ENCODE results near the gene EPHA5. TPM values are rescaled to one million over a fixed set of nuclear protein-coding genes. Genes with fewer than 3 reads are reported as not detected.

Gene EPHA5
- total RNA-seq, 1 experiment from 2014 or later: 1.9 TPM

DNA sequence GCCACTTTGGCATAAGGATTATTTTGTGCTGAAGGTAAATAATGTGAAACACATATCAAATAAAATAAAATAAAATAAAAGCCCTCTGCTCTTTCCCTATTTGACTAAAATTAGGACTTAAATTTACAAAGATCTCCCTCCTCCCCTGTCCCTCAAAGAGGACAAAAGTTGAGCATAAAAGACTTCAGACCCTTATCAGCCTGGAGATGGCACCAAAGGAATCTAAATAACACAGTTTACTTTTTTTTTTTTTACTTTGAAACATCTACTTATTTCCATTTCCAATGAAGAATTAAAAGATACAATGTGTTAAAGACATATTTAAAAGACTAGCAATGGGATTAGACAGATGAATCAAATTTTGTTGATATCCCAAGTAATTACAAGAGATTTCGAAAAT lies 89.7 kb downstream of the EPHA5 start:
- no TSS peak for BruUV-seq (replicated peaks)
- TF ChIP-seq, protein P1, sequence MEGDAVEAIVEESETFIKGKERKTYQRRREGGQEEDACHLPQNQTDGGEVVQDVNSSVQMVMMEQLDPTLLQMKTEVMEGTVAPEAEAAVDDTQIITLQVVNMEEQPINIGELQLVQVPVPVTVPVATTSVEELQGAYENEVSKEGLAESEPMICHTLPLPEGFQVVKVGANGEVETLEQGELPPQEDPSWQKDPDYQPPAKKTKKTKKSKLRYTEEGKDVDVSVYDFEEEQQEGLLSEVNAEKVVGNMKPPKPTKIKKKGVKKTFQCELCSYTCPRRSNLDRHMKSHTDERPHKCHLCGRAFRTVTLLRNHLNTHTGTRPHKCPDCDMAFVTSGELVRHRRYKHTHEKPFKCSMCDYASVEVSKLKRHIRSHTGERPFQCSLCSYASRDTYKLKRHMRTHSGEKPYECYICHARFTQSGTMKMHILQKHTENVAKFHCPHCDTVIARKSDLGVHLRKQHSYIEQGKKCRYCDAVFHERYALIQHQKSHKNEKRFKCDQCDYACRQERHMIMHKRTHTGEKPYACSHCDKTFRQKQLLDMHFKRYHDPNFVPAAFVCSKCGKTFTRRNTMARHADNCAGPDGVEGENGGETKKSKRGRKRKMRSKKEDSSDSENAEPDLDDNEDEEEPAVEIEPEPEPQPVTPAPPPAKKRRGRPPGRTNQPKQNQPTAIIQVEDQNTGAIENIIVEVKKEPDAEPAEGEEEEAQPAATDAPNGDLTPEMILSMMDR (IDR thresholded peaks at IDR 0.05): no peak
- TF ChIP-seq SIN3A (IDR thresholded peaks at IDR 0.05; ENCODE audit: borderline replicate concordance, insufficient read depth, low read depth, low read length): no peak
- TF ChIP-seq TCF7L2 (IDR thresholded peaks at IDR 0.05; ENCODE audit: low read depth, low read length): no peak
- no peak for TF ChIP-seq POLR2AphosphoS5 (IDR thresholded peaks at IDR 0.05; ENCODE audit: low read depth, low read length)
- TF ChIP-seq, protein P2, sequence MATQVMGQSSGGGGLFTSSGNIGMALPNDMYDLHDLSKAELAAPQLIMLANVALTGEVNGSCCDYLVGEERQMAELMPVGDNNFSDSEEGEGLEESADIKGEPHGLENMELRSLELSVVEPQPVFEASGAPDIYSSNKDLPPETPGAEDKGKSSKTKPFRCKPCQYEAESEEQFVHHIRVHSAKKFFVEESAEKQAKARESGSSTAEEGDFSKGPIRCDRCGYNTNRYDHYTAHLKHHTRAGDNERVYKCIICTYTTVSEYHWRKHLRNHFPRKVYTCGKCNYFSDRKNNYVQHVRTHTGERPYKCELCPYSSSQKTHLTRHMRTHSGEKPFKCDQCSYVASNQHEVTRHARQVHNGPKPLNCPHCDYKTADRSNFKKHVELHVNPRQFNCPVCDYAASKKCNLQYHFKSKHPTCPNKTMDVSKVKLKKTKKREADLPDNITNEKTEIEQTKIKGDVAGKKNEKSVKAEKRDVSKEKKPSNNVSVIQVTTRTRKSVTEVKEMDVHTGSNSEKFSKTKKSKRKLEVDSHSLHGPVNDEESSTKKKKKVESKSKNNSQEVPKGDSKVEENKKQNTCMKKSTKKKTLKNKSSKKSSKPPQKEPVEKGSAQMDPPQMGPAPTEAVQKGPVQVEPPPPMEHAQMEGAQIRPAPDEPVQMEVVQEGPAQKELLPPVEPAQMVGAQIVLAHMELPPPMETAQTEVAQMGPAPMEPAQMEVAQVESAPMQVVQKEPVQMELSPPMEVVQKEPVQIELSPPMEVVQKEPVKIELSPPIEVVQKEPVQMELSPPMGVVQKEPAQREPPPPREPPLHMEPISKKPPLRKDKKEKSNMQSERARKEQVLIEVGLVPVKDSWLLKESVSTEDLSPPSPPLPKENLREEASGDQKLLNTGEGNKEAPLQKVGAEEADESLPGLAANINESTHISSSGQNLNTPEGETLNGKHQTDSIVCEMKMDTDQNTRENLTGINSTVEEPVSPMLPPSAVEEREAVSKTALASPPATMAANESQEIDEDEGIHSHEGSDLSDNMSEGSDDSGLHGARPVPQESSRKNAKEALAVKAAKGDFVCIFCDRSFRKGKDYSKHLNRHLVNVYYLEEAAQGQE (IDR thresholded peaks at IDR 0.05; ENCODE audit: insufficient read depth in 1 of 2, low read depth in 2 of 2, low read length in 1 of 2): no peak

DNA sequence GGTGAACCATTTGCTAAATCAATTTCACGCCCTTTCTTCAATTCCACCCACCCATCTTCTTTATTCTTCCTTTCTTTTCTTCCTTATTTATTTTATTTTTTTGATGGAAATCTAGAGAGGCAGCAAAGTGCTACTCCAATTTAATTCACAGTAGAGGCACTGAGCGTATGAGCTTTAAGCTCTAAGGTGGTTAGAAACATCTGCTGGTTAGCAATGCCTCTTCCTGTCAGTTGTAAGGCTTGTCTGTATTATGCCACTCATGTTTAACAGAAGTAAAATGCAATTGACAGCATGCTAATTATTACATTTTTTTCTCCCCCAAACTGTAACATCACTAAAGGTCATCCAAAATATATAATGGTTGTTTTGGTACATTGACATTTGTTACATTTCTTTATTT lies 103.8 kb downstream of the EPHA5 start:
- Histone ChIP-seq H3K36me3 (ENCODE audit: control insufficient read depth, insufficient read depth, low read length) (no peaks in the 10 kb centered on the region), H3K4me1 (ENCODE audit: control insufficient read depth, insufficient read depth, low read length) (no peaks in the 10 kb centered on the region), H3K27me3 (ENCODE audit: control insufficient read depth, insufficient read depth, low read length) (no peaks in the 10 kb centered on the region), H3K27ac (ENCODE audit: low read length) (no peak overlapping the region), H3K9me3 (ENCODE audit: control insufficient read depth, insufficient read depth, low read depth, low read length) (no peaks in the 10 kb centered on the region), H3K4me3 (ENCODE audit: low read depth in 2 of 2, low read length in 2 of 2) (no peak overlapping the region)
- TF ChIP-seq TCF7L2 (IDR thresholded peaks at IDR 0.05; ENCODE audit: low read depth, low read length): no peak
- DNase-seq (ENCODE audit: low read depth, low spot score) (no peak), ATAC-seq (no peak)
- in situ Hi-C loops (cut with HindIII; ENCODE audit: low pct_unique_long_range_greater_than_20kb, low sequenced_read_pairs): no loop called here
- no TSS peak for BruUV-seq (replicated peaks)
- ChIA-PET CTCF (interaction anchor here (0.6 kb wide), 1 partner anchor 29 kb away, joined by 4 read pairs; no protein-coding TSS in a partner anchor), POLR2A (no interaction called here)
- intact Hi-C loops (cut with micrococcal nuclease; ENCODE audit: unreplicated experiment): no loop called here

More for the DNA sequence above, 89.7 kb downstream of the EPHA5 start:
- no peaks in the 10 kb centered on the region for H3K27me3 ChIP-seq (ENCODE audit: control insufficient read depth, insufficient read depth, low read length)
- ChIA-PET CTCF (no interaction called here), POLR2A (no interaction called here)
- no peaks in the 10 kb centered on the region for H3K9me3 ChIP-seq (ENCODE audit: control insufficient read depth, insufficient read depth, low read depth, low read length)
- no peak overlapping the region for H3K4me3 ChIP-seq (ENCODE audit: low read depth in 2 of 2, low read length in 2 of 2)
- H3K4me1 ChIP-seq (ENCODE audit: control insufficient read depth, insufficient read depth, low read length): no peaks in the 10 kb centered on the region
- in situ Hi-C loops (cut with HindIII; ENCODE audit: low pct_unique_long_range_greater_than_20kb, low sequenced_read_pairs) (no loop called here), intact Hi-C loops (cut with micrococcal nuclease; ENCODE audit: unreplicated experiment) (no loop called here)
- DNase-seq (ENCODE audit: low read depth, low spot score) (no peak), ATAC-seq (no peak)
- no peak overlapping the region for H3K27ac ChIP-seq (ENCODE audit: low read length)
- no peaks in the 10 kb centered on the region for H3K36me3 ChIP-seq (ENCODE audit: control insufficient read depth, insufficient read depth, low read length)

DNA sequence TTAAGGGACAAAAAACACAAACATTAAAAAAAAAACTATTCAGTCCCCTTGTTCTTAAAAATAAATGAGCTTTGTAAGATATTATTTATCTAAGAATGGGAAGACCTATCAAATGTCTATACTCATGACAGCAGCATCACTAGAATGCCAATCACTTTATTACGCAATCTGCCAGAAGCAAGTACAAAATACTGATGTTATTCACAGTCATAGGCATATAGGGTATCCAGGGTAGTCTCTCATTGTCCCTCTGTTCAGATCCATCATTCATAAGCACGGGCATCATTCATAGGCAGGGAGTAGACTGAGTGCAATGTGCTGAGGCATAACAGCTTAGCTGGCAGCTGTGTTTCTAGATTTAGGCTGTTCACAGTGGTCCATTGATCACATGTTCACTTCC lies 109.1 kb downstream of the EPHA5 start:
- no peak overlapping the region for H3K27ac ChIP-seq (ENCODE audit: low read length)
- intact Hi-C loops (cut with micrococcal nuclease; ENCODE audit: unreplicated experiment) (no loop called here), in situ Hi-C loops (cut with HindIII; ENCODE audit: low pct_unique_long_range_greater_than_20kb, low sequenced_read_pairs) (no loop called here)
- no TSS peak for BruUV-seq (replicated peaks)
- ATAC-seq (no peak), DNase-seq (ENCODE audit: low read depth, low spot score) (no peak)
- H3K27me3 ChIP-seq (ENCODE audit: control insufficient read depth, insufficient read depth, low read length): no peaks in the 10 kb centered on the region
- no peaks in the 10 kb centered on the region for H3K36me3 ChIP-seq (ENCODE audit: control insufficient read depth, insufficient read depth, low read length)
- no peaks in the 10 kb centered on the region for H3K4me1 ChIP-seq (ENCODE audit: control insufficient read depth, insufficient read depth, low read length)
- ChIA-PET CTCF (no interaction called here), POLR2A (no interaction called here)
- no peaks in the 10 kb centered on the region for H3K9me3 ChIP-seq (ENCODE audit: control insufficient read depth, insufficient read depth, low read depth, low read length)
- TF ChIP-seq, protein P2 (IDR thresholded peaks at IDR 0.05; ENCODE audit: insufficient read depth in 1 of 2, low read depth in 2 of 2, low read length in 1 of 2): no peak
- no peak for TF ChIP-seq POLR2AphosphoS5 (IDR thresholded peaks at IDR 0.05; ENCODE audit: low read depth, low read length)
- no peak for TF ChIP-seq TCF7L2 (IDR thresholded peaks at IDR 0.05; ENCODE audit: low read depth, low read length)
- TF ChIP-seq, protein P1 (IDR thresholded peaks at IDR 0.05): no peak
- no peak for TF ChIP-seq SIN3A (IDR thresholded peaks at IDR 0.05; ENCODE audit: borderline replicate concordance, insufficient read depth, low read depth, low read length)
- no peak overlapping the region for H3K4me3 ChIP-seq (ENCODE audit: low read depth in 2 of 2, low read length in 2 of 2)
